ENCODE data around the gene KRT1.

DNA sequence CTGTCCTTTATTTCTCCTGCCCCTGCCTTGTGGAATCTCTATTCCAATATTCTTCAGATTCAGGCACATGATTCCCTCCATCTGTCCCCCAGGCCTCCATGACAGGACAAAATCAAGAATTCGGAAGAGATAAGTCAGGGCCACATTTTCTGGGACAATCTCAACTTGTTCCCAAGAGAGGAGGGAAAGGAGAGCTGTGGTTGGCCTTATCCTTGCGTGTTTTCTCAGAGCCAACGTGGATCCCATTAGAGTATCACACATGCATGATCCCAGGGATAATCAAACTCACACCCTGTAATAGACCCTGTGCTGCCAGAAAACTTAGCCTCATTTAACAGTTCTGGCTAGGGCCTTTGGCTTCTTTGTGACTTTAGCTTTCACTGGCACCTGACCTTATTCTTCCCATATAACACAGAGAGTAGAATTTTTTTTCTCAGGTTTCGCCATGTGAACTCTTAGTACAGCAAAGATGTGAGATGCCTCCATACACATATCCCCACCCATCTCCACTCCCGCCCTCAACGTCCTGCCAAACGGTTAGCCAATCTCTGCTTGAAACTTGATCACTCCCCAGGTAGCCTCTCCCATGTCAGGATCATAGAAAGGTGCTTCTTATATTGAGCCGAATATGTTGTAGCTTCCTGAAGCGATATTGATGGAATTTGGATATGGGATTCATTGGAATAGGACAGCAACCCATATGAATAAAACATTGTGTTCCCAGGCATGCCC, 6.7 kb upstream of the KRT1 start:
- TF ChIP-seq POLR2A (IDR thresholded peaks at IDR 0.05; ENCODE audit: low read depth, low read length) (no peak), TAF1 (IDR thresholded peaks at IDR 0.05; ENCODE audit: borderline replicate concordance, low read depth, low read length) (no peak)
